PC-9 (cell line): ENCODE measurements around the gene IL17RA. TPM values are rescaled to one million over a fixed set of nuclear protein-coding genes. Genes with fewer than 3 reads are reported as not detected.

Source experiments
- BruUV-seq: library from RNA; stranded (reverse); fragments of 400-500 nt; replicated peaks from 2 replicates; lab custom pipeline; 2021; lab: Mats Ljungman, UMichigan
- CTCF ChIA-PET: fragments of 300-600 bp; sonication (Branson Sonifier 250); formaldehyde crosslinking; loops from one replicate; lab custom pipeline; 2022; ENCODE audit warnings: antibody characterized with exemption; lab: Charles Lee
- POLR2A ChIA-PET: fragments of 300-600 bp; sonication (Branson Sonifier 250); formaldehyde crosslinking; loops from one replicate; lab custom pipeline; 2022; ENCODE audit warnings: antibody characterized with exemption; ENCODE audit not compliant: unreplicated experiment; lab: Charles Lee
- DNase-seq, 2 experiments: peaks; one replicate each; pipeline versions ENCODE4 v3.0.0 to v3.0.0-alpha.2; 2015 to 2022; ENCODE audit warnings: mixed read lengths in 1 of 2
- H2AFZ ChIP-seq: fragments of 200-600 bp; sonication (generic); 2 replicates; pipeline ENCODE4 v1.8.1; 2017; ENCODE audit warnings: antibody characterized with exemption
- H3F3A ChIP-seq: fragments of 200-600 bp; sonication (generic); 2 replicates; pipeline ENCODE4 v1.8.1; 2017; ENCODE audit warnings: antibody characterized with exemption, mild to moderate bottlenecking, low read depth; ENCODE audit not compliant: insufficient read depth
- H3K27ac ChIP-seq: fragments of 200-600 bp; sonication (generic); 2 replicates; pipeline ENCODE4 v1.6.1; 2016; ENCODE audit warnings: mixed run types
- H3K27me3 ChIP-seq: fragments of 200-600 bp; sonication (generic); 2 replicates; pipeline ENCODE4 v1.6.1; 2016; ENCODE audit warnings: low read depth, mixed run types; ENCODE audit not compliant: insufficient read depth
- H3K36me3 ChIP-seq: fragments of 200-600 bp; sonication (generic); 2 replicates; pipeline ENCODE4 v1.6.1; 2016; ENCODE audit warnings: low read depth, mixed run types
- H3K4me1 ChIP-seq: fragments of 200-600 bp; sonication (generic); replicated peaks from 2 replicates; pipeline ENCODE4 v1.6.1; 2016; ENCODE audit warnings: mixed run types; ENCODE audit not compliant: insufficient read depth
- H3K4me2 ChIP-seq: fragments of 200-600 bp; sonication (generic); 2 replicates; pipeline ENCODE4 v1.6.1; 2017; ENCODE audit warnings: mixed run types
- H3K4me3 ChIP-seq: fragments of 200-600 bp; sonication (generic); 2 replicates; pipeline ENCODE4 v1.6.1; 2016; ENCODE audit warnings: mixed run types
- H3K79me2 ChIP-seq: fragments of 200-600 bp; sonication (generic); 2 replicates; pipeline ENCODE4 v1.6.1; 2017; ENCODE audit warnings: low read depth, mixed run types
- H3K9me2 ChIP-seq: fragments of 200-600 bp; sonication (generic); 2 replicates; pipeline ENCODE4 v1.8.1; 2017; ENCODE audit warnings: mild to moderate bottlenecking; ENCODE audit not compliant: insufficient read depth
- H3K9me3 ChIP-seq: fragments of 200-600 bp; sonication (generic); 2 replicates; pipeline ENCODE4 v1.8.1; 2016; ENCODE audit warnings: low read depth; ENCODE audit not compliant: insufficient read depth
- H4K20me1 ChIP-seq: fragments of 200-600 bp; sonication (generic); 2 replicates; pipeline ENCODE4 v1.8.1; 2017; ENCODE audit not compliant: insufficient read depth
- CTCF ChIP-seq: fragments of 200-600 bp; sonication (generic); conservative IDR thresholded peaks from 2 replicates; pipeline ENCODE4 v1.6.1; 2017; ENCODE audit warnings: mixed run types, antibody characterized with exemption, mild to moderate bottlenecking, moderate library complexity
- EZH2 ChIP-seq: fragments of 200-600 bp; sonication (generic); IDR thresholded peaks from 2 replicates; pipeline ENCODE4 v1.8.0; 2017; ENCODE audit warnings: antibody characterized with exemption, low read depth
- intact Hi-C: fragments of 100-400 bp; cut with micrococcal nuclease; formaldehyde crosslinking; loops from one replicate; pipeline ENCODE4 v1.10.0; 2022; ENCODE audit not compliant: unreplicated experiment
- total RNA-seq: library from RNA; stranded (reverse); gene quantifications from 2 replicates; pipeline ENCODE4 v1.2.3, GENCODE V29; 2021

IL17RA gene
- total RNA-seq, 1 experiment from 2014 or later, result 8.2 TPM

- Histone ChIP-seq H3K9me2 (no peaks in the 10 kb centered on the region), H3K27ac (no peak overlapping the region), H3K27me3 (no peaks in the 10 kb centered on the region), H3K79me2 (no peaks in the 10 kb centered on the region), H3K36me3 (no peaks in the 10 kb centered on the region), H3K4me1 (no peaks in the 10 kb centered on the region), H2AFZ (no peak overlapping the region), H3K9me3 (no peaks in the 10 kb centered on the region), H4K20me1 (no peaks in the 10 kb centered on the region), H3K4me2 (no peak overlapping the region), H3K4me3 (no peak overlapping the region), H3F3A (no peaks in the 10 kb centered on the region)
- TF ChIP-seq CTCF (no peak), EZH2 (no peak)
- intact Hi-C loops, result no loop called here
- DNase-seq, result no peak
- CTCF ChIA-PET, result no interaction called here
- POLR2A ChIA-PET, result no interaction called here
- BruUV-seq, result no TSS peak
Measured at GRCh38 chr22:17098379-17098819, 13.6 kb downstream of the IL17RA start.

- Histone ChIP-seq H3K9me2 (no peaks in the 10 kb centered on the region), H2AFZ (no peak overlapping the region), H3K9me3 (no peaks in the 10 kb centered on the region), H3F3A (no peaks in the 10 kb centered on the region), H3K4me3 (no peak overlapping the region), H3K27me3 (no peaks in the 10 kb centered on the region), H3K27ac (no peak overlapping the region), H3K36me3 (no peaks in the 10 kb centered on the region), H4K20me1 (no peaks in the 10 kb centered on the region), H3K79me2 (no peaks in the 10 kb centered on the region), H3K4me2 (no peak overlapping the region), H3K4me1 (no peaks in the 10 kb centered on the region)
- no TSS peak for BruUV-seq
- CTCF ChIA-PET, result no interaction called here
- TF ChIP-seq CTCF (no peak), EZH2 (no peak)
- no peak for DNase-seq
- intact Hi-C loops, result no loop called here
- POLR2A ChIA-PET, result no interaction called here
Measured at GRCh38 chr22:17100621-17101020, 15.8 kb downstream of the IL17RA start.

GRCh38 chr22:17101475-17102296, 16.9 kb downstream of the IL17RA start:
- no peaks in the 10 kb centered on the region for H3K36me3 ChIP-seq

More at GRCh38 chr22:17101475-17102296, 16.9 kb downstream of the IL17RA start:
- Histone ChIP-seq H3K4me2 (no peak overlapping the region), H2AFZ (no peak overlapping the region), H3K9me3 (no peaks in the 10 kb centered on the region), H3K4me1 (no peaks in the 10 kb centered on the region), H3F3A (no peaks in the 10 kb centered on the region), H3K9me2 (no peaks in the 10 kb centered on the region), H3K4me3 (no peak overlapping the region), H3K27ac (no peak overlapping the region), H3K79me2 (no peaks in the 10 kb centered on the region), H3K27me3 (no peaks in the 10 kb centered on the region), H4K20me1 (no peaks in the 10 kb centered on the region)
- TF ChIP-seq CTCF (no peak), EZH2 (no peak)
- BruUV-seq, result no TSS peak
- DNase-seq, result no peak
- intact Hi-C loops, result no loop called here
- CTCF ChIA-PET, result no interaction called here
- POLR2A ChIA-PET, result interaction anchor here (0.6 kb wide), 1 partner anchor 415 kb away, joined by 4 read pairs; no protein-coding TSS in a partner anchor
